ENCODE measurements around the gene GABRB1.

DNA sequence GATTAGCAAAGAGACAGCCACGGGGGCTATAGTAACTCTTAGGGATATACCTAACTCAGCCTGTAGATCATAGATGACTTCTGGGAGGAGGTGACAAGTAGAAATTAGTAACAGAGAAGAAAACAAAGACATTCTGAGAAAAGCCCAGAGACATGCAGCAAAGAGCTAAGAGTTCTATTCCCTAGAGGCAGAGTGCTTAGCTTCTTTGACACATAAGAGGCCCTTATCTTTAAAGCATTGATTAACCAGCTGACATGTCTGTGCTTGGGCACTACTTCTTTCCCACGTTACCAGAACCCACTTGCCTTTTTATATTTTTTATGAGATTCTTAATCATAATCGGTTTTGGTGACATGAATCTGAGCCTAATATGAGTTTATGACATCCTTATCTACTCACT, 179.5 kb downstream of the GABRB1 start:
- TF ChIP-seq POLR2A (IDR thresholded peaks at IDR 0.05; ENCODE audit: control extremely low read depth in 1 of 2, low read depth in 2 of 2, low read length in 2 of 2), result no peak
- TF ChIP-seq, protein P1, sequence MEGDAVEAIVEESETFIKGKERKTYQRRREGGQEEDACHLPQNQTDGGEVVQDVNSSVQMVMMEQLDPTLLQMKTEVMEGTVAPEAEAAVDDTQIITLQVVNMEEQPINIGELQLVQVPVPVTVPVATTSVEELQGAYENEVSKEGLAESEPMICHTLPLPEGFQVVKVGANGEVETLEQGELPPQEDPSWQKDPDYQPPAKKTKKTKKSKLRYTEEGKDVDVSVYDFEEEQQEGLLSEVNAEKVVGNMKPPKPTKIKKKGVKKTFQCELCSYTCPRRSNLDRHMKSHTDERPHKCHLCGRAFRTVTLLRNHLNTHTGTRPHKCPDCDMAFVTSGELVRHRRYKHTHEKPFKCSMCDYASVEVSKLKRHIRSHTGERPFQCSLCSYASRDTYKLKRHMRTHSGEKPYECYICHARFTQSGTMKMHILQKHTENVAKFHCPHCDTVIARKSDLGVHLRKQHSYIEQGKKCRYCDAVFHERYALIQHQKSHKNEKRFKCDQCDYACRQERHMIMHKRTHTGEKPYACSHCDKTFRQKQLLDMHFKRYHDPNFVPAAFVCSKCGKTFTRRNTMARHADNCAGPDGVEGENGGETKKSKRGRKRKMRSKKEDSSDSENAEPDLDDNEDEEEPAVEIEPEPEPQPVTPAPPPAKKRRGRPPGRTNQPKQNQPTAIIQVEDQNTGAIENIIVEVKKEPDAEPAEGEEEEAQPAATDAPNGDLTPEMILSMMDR (IDR thresholded peaks at IDR 0.05; ENCODE audit: control extremely low read depth in 1 of 3, insufficient read depth in 1 of 3, low read depth in 1 of 3, low read length in 3 of 3), result no peak
- no peak for TF ChIP-seq CHD1 (IDR thresholded peaks at IDR 0.05; ENCODE audit: low read depth, low read length)
- TF ChIP-seq EZH2 (IDR thresholded peaks at IDR 0.05; ENCODE audit: low read depth, low read length, severe bottlenecking), result no peak
- TF ChIP-seq KDM5A (IDR thresholded peaks at IDR 0.05; ENCODE audit: low read length), result no peak
- TF ChIP-seq CREB1 (IDR thresholded peaks at IDR 0.05), result no peak
- no peak for TF ChIP-seq MAFK (IDR thresholded peaks at IDR 0.05; ENCODE audit: low read depth, low read length)
- TF ChIP-seq EGR1 (IDR thresholded peaks at IDR 0.05; ENCODE audit: borderline replicate concordance, low read depth, low read length), result no peak
- TF ChIP-seq, protein P2, sequence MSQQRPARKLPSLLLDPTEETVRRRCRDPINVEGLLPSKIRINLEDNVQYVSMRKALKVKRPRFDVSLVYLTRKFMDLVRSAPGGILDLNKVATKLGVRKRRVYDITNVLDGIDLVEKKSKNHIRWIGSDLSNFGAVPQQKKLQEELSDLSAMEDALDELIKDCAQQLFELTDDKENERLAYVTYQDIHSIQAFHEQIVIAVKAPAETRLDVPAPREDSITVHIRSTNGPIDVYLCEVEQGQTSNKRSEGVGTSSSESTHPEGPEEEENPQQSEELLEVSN (IDR thresholded peaks at IDR 0.05), result no peak
- TF ChIP-seq SIN3A (conservative IDR thresholded peaks at IDR 0.05 in 1 of 2, IDR thresholded peaks at IDR 0.05 in 1 of 2; ENCODE audit: low read depth in 1 of 2, low read length in 2 of 2), result no peak
- TF ChIP-seq POLR2AphosphoS5 (IDR thresholded peaks at IDR 0.05; ENCODE audit: low read depth, low read length), result no peak
- TF ChIP-seq ZNF274 (IDR thresholded peaks at IDR 0.05; ENCODE audit: borderline replicate concordance, extremely low read depth, low read length), result no peak
- TF ChIP-seq CBX5 (IDR thresholded peaks at IDR 0.05; ENCODE audit: low read depth, low read length), result no peak
- TF ChIP-seq, protein P3, sequence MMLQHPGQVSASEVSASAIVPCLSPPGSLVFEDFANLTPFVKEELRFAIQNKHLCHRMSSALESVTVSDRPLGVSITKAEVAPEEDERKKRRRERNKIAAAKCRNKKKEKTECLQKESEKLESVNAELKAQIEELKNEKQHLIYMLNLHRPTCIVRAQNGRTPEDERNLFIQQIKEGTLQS (IDR thresholded peaks at IDR 0.05; ENCODE audit: insufficient read depth, low read depth, low read length), result no peak

All from H1 (cell line).